GM12878 (cell line): ENCODE results near the gene RPEL1. TPM values are rescaled to one million over a fixed set of nuclear protein-coding genes. Genes with fewer than 3 reads are reported as not detected.

Source experiments
- ATAC-seq: fragments of 200-7000 bp; cut with Tn5 transposase; 3 replicates; pipeline ENCODE4 v1.9.1; 2020; ENCODE audit warnings: mild to moderate bottlenecking, moderate library complexity
- BruUV-seq: library from RNA; stranded (reverse); fragments of 400-500 nt; replicated peaks from 2 replicates; lab custom pipeline; 2021; lab: Mats Ljungman, UMichigan
- CTCF ChIA-PET: fragments of 300-600 bp; sonication (Branson Sonifier 250); formaldehyde crosslinking; extraction: SDS; loops from one replicate; lab custom pipeline; 2021; ENCODE audit warnings: inconsistent platforms; lab: Yijun Ruan, JAX
- POLR2A ChIA-PET: fragments of 350-600 bp; formaldehyde crosslinking; extraction: SDS; loops from one replicate; lab custom pipeline; 2021; ENCODE audit warnings: inconsistent platforms; lab: Charles Lee
- RAD21 ChIA-PET: fragments of 300-600 bp; sonication (Branson Sonifier 250); formaldehyde crosslinking; loops from one replicate; lab custom pipeline; 2023; ENCODE audit warnings: antibody characterized with exemption; ENCODE audit not compliant: unreplicated experiment; lab: Charles Lee
- SMC1A ChIA-PET: fragments of 300-600 bp; sonication (Branson Sonifier 250); formaldehyde crosslinking; loops from one replicate; lab custom pipeline; 2023; ENCODE audit not compliant: unreplicated experiment, uncharacterized antibody; lab: Charles Lee
- DNase-seq: peaks from one replicate; pipeline ENCODE4 v3.0.0-alpha.2; 2011; ENCODE audit warnings: low read depth, low spot score
- FAIRE-seq: peaks from 3 replicates; lab custom pipeline; 2011; peaks lifted over from hg19 to GRCh38; lab: Jason Lieb, UNC
- H2AFZ ChIP-seq: 2 replicates; pipeline ENCODE4 v1.6.0; 2011; ENCODE audit warnings: low read depth, low read length, control low read depth; ENCODE audit not compliant: control insufficient read depth
- H3K27ac ChIP-seq: 2 replicates; pipeline ENCODE4 v1.5.1; 2011; ENCODE audit warnings: control low read depth; ENCODE audit not compliant: control insufficient read depth, insufficient read depth
- H3K27me3 ChIP-seq, 2 experiments: replicated peaks in 1 of 2; 2 replicates each; pipeline versions ENCODE4 v1.6.0 to v1.6.1; 2011; ENCODE audit warnings: low read length in 1 of 2; ENCODE audit not compliant: control insufficient read depth in 2 of 2, insufficient read depth in 2 of 2
- H3K36me3 ChIP-seq, 2 experiments: 2 replicates each; pipeline ENCODE4 v1.5.1; 2011; ENCODE audit warnings: low read length in 1 of 2; ENCODE audit not compliant: control insufficient read depth in 2 of 2, insufficient read depth in 2 of 2
- H3K4me1 ChIP-seq: 2 replicates; pipeline ENCODE4 v1.6.1; 2011; ENCODE audit warnings: mild to moderate bottlenecking, low read length, moderate library complexity, mixed read lengths; ENCODE audit not compliant: control insufficient read depth, insufficient read depth
- H3K4me2 ChIP-seq: 2 replicates; pipeline ENCODE4 v1.6.0; 2011; ENCODE audit warnings: control low read depth; ENCODE audit not compliant: control insufficient read depth, insufficient read depth
- H3K4me3 ChIP-seq: fragments of 200-600 bp; sonication (generic); 2 replicates; pipeline ENCODE4 v1.5.1; 2016
- H3K79me2 ChIP-seq: 2 replicates; pipeline ENCODE4 v1.6.0; 2011; ENCODE audit warnings: low read length; ENCODE audit not compliant: control insufficient read depth, insufficient read depth
- H3K9ac ChIP-seq: 2 replicates; pipeline ENCODE4 v1.8.0; 2011; ENCODE audit warnings: low read length, control low read depth, mixed read lengths; ENCODE audit not compliant: control insufficient read depth, insufficient read depth
- H3K9me3 ChIP-seq: replicated peaks from 3 replicates; pipeline ENCODE4 v1.5.1; 2011; ENCODE audit warnings: mild to moderate bottlenecking, low read length; ENCODE audit not compliant: control insufficient read depth, insufficient read depth
- H4K20me1 ChIP-seq: 2 replicates; pipeline ENCODE4 v1.6.0; 2011; ENCODE audit not compliant: control insufficient read depth, insufficient read depth
- CREB1 ChIP-seq: IDR thresholded peaks from 2 replicates; pipeline ENCODE4 v1.6.1; 2012; ENCODE audit warnings: low read depth, mild to moderate bottlenecking, inconsistent platforms
- EGR1 ChIP-seq, 2 experiments: IDR thresholded peaks; 1 replicate in 1 of 2; 2 replicates in 1 of 2; pipeline ENCODE4 v1.6.1; 2011 to 2012; ENCODE audit warnings: low read depth in 2 of 2, low read length in 2 of 2, borderline replicate concordance in 1 of 2, mild to moderate bottlenecking in 1 of 2, moderate library complexity in 1 of 2
- EZH2 ChIP-seq: IDR thresholded peaks from 2 replicates; pipeline ENCODE4 v1.6.1; 2012; ENCODE audit warnings: low read depth, mild to moderate bottlenecking, control low read depth, inconsistent platforms, low read length, borderline replicate concordance; ENCODE audit not compliant: control insufficient read depth
- IRF4 ChIP-seq: IDR thresholded peaks from 2 replicates; pipeline ENCODE4 v1.6.1; 2011; ENCODE audit warnings: low read depth, low read length
- JUND ChIP-seq: IDR thresholded peaks from 2 replicates; pipeline ENCODE4 v1.6.1; 2012; ENCODE audit warnings: low read depth, mild to moderate bottlenecking, low read length, improper control_type of control experiment, moderate library complexity
- MLLT1 ChIP-seq: fragments of 450-650 bp; IDR thresholded peaks from 2 replicates; pipeline ENCODE4 v1.6.1; 2016; ENCODE audit warnings: mild to moderate bottlenecking
- NR2F1 ChIP-seq: fragments of 450-650 bp; conservative IDR thresholded peaks from 2 replicates; pipeline ENCODE4 v1.6.1; 2017; ENCODE audit warnings: mild to moderate bottlenecking
- SIN3A ChIP-seq: IDR thresholded peaks from 2 replicates; pipeline ENCODE4 v1.6.1; 2012; ENCODE audit warnings: low read depth, low read length, improper control_type of control experiment
- SRF ChIP-seq, 2 experiments: IDR thresholded peaks; 2 replicates each; pipeline ENCODE4 v1.6.1; 2011; ENCODE audit warnings: low read depth in 2 of 2, low read length in 2 of 2, mild to moderate bottlenecking in 1 of 2, moderate library complexity in 1 of 2
- SUZ12 ChIP-seq: fragments of 200-600 bp; sonication (generic); IDR thresholded peaks from one replicate; pipeline ENCODE4 v1.6.1; 2018; ENCODE audit warnings: antibody characterized with exemption, mild to moderate bottlenecking; ENCODE audit not compliant: unreplicated experiment
- YY1 ChIP-seq: IDR thresholded peaks from 2 replicates; pipeline ENCODE4 v1.6.1; 2011; ENCODE audit warnings: low read depth, mild to moderate bottlenecking, low read length
- WGBS: methylation state at CpG from one replicate; pipeline ENCODE4 v1.1.6; 2016; ENCODE audit warnings: low lambda C conversion rate; ENCODE audit not compliant: insufficient replicate concordance, insufficient coverage; ENCODE audit errors: missing lambda C conversion rate; 5-methylcytosine and 5-hydroxymethylcytosine counted together
- in situ Hi-C: fragments of 300-500 bp; cut with MboI; formaldehyde crosslinking; loops from 9 replicates; pipeline ENCODE4 v1.14.3; 2018; ENCODE audit warnings: mixed read lengths
- intact Hi-C: fragments of 100-400 bp; cut with micrococcal nuclease; formaldehyde crosslinking; loops from one replicate; pipeline ENCODE4 v1.14.2; 2022; ENCODE audit not compliant: unreplicated experiment
- polyA plus RNA-seq, 11 experiments: library from polyadenylated mRNA; depleted of rRNA in 4 of 11; unstranded in 6 of 11; stranded (reverse) in 5 of 11; fragments of >200 nt; fragmentation: Nextera tagmentation in 4 of 11; fragmentation: Illumina TruSeq in 1 of 11; extraction: Ambion mirVana in 4 of 11; extraction: Trizol in 1 of 11; gene quantifications; 1 replicate in 1 of 11; 2 replicates in 10 of 11; pipeline versions ENCODE4 v1.2.1 to v1.2.3, GENCODE V29; 2011 to 2016; ENCODE audit warnings: inconsistent platforms in 2 of 11, missing spikeins in 2 of 11, low read depth in 1 of 11
- total RNA-seq, 4 experiments: library from RNA; depleted of rRNA in 3 of 4; stranded (reverse); fragments of >200 nt in 3 of 4; fragmentation: Illumina TruSeq in 1 of 4; extraction: Trizol in 1 of 4; gene quantifications; 2 replicates each; pipeline versions ENCODE4 v1.2.1 to v1.2.3, GENCODE V29; 2013 to 2021

Gene RPEL1
- total and polyA plus RNA-seq, 10 of the 15 experiments (the other 5 are each of a cell fraction or from before 2014, with no cell fraction given), result 0.04 to 0.08 (median 0.06) TPM; not detected in 6

- no peaks in the 10 kb centered on the region for H3K9me3 ChIP-seq
- FAIRE-seq, result no peak
- ChIA-PET SMC1A (interaction anchor here (1.0 kb wide), 1 partner anchor 101 kb away, joined by 3 read pairs; no protein-coding TSS in a partner anchor), CTCF (no interaction called here), RAD21 (no interaction called here), POLR2A (no interaction called here)
- ATAC-seq, result no peak
- H4K20me1 ChIP-seq, result no peaks in the 10 kb centered on the region
- no peak overlapping the region for H3K9ac ChIP-seq
- H3K27me3 ChIP-seq, result no peaks in the 10 kb centered on the region
- H3K79me2 ChIP-seq, result no peaks in the 10 kb centered on the region
- H2AFZ ChIP-seq, result no peak overlapping the region
- in situ Hi-C loops (no loop called here), intact Hi-C loops (no loop called here)
- no TSS peak for BruUV-seq
- no peak for TF ChIP-seq MLLT1
- no peak for TF ChIP-seq IRF4
- TF ChIP-seq SUZ12, result no peak
- no peak for TF ChIP-seq YY1
- TF ChIP-seq SRF (IDR thresholded peaks at IDR 0.05; ENCODE audit: low read depth in 2 of 2, low read length in 2 of 2), result no peak
- no peak for TF ChIP-seq JUND
- TF ChIP-seq NR2F1, result no peak
- TF ChIP-seq SIN3A, result no peak
- TF ChIP-seq EGR1 (IDR thresholded peaks at IDR 0.05; ENCODE audit: borderline replicate concordance in 1 of 2, low read depth in 2 of 2, low read length in 2 of 2), result no peak
- TF ChIP-seq EZH2, result no peak
- TF ChIP-seq CREB1, result no peak
- WGBS, result 53% methylated on average over 7 of the region's 7 CpGs
- no peak overlapping the region for H3K4me3 ChIP-seq
- no peaks in the 10 kb centered on the region for H3K4me1 ChIP-seq
- no peak for DNase-seq
- no peak overlapping the region for H3K4me2 ChIP-seq
- no peak overlapping the region for H3K27ac ChIP-seq
- no peaks in the 10 kb centered on the region for H3K36me3 ChIP-seq
These were observed 12.8 kb upstream of the RPEL1 start for GRCh38 chr10:103232772-103233488.
